GM12873 (cell line): ENCODE data around the gene COMMD3.

Experiments used
- TF ChIP-seq, protein P1 (sequence below): IDR thresholded peaks from 2 replicates; pipeline ENCODE4 v1.5.1; 2012; ENCODE audit warnings: low read depth, mild to moderate bottlenecking, moderate library complexity, low read length, control low read depth; ENCODE audit not compliant: insufficient read depth; ENCODE audit errors: missing control alignments

COMMD3 gene

DNA sequence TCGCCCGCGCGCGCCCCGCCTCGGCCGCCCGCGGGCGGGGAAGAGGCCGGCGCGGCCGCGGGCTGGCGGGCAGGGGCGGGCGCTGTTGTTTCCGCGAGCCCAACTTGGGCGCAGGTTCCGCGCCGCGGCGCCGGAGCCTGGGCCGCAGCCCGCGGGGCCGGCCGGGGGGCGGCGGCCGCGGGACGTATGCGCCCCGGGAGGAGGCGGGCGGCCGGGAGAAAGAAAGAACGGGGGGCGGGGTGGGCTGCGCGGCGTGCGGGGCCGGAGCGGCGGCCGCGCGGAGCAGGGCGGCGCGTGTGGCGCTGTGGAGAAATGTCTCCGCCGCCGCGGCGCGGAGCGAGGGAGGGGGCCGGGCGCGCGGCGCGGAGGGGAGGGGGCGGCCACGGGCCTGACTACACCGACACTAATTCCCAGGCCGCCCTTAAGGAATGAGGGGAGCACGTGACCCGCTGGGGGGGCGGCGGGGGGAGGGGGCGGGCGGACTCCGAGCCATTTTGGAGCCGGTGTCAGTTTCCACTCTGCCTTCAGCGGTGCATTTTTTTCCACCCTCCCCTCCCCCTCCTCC lies 4.5 kb downstream of the COMMD3 start, which contains the start of gene BMI1:
Gene BMI1, plus strand, starts transcription at position 509 of the 565 bp plus-strand sequence. CDS start 5,351 bp downstream, outside the sequence.
- TF ChIP-seq, protein P1, sequence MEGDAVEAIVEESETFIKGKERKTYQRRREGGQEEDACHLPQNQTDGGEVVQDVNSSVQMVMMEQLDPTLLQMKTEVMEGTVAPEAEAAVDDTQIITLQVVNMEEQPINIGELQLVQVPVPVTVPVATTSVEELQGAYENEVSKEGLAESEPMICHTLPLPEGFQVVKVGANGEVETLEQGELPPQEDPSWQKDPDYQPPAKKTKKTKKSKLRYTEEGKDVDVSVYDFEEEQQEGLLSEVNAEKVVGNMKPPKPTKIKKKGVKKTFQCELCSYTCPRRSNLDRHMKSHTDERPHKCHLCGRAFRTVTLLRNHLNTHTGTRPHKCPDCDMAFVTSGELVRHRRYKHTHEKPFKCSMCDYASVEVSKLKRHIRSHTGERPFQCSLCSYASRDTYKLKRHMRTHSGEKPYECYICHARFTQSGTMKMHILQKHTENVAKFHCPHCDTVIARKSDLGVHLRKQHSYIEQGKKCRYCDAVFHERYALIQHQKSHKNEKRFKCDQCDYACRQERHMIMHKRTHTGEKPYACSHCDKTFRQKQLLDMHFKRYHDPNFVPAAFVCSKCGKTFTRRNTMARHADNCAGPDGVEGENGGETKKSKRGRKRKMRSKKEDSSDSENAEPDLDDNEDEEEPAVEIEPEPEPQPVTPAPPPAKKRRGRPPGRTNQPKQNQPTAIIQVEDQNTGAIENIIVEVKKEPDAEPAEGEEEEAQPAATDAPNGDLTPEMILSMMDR, result no peak

DNA sequence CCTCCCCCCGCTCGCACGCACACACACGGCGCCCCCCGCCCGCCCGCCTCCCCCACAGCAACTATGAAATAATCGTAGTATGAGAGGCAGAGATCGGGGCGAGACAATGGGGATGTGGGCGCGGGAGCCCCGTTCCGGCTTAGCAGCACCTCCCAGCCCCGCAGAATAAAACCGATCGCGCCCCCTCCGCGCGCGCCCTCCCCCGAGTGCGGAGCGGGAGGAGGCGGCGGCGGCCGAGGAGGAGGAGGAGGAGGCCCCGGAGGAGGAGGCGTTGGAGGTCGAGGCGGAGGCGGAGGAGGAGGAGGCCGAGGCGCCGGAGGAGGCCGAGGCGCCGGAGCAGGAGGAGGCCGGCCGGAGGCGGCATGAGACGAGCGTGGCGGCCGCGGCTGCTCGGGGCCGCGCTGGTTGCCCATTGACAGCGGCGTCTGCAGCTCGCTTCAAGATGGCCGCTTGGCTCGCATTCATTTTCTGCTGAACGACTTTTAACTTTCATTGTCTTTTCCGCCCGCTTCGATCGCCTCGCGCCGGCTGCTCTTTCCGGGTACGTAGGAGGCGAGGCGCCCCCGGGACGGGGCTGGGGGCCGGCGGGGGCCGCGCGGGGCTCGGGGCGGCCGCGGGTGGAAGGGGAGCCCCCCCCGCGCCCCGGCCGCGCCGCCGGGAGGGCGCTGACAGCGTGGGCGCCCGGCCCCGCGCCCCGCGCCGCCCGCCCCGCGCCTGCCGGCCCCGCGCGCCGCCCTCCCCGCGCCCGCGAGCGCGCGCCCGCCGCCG lies 5.2 kb downstream of the COMMD3 start:
- TF ChIP-seq, protein P1, result no peak

DNA sequence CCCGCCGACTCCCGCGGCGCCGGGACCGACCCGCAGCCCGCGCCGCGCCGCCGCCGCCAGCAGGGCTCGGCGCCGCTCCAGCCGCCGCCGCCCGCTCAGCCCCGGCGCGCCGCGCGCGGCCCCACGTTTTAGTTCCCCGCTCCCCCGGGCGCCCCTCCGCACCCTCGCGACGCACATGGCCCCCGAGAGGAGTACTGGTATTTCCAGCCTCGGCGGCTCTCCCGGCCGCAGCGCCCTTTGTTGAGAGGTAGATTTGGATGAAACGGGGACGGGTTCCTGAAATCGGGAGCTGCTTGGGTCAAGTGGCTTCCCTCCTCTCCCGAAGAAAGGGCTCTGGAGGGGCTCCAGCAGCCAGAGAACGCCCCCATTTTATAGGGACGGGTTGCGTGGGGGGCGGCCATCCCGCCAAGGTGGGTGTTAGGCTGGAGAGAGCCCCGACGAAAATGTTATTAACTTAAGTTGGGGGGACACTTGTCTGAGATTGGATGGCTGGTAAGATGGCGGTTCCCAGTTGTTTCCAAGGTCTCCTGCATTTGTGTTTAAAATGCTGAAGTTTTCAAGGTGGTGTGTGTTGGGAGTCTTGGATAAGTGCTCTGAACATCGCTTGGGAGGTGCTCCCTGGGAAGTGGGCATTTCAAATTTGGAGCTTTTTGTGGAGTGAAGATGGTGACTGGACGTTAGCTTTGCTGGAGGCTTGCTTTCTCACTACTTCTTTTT lies 5.9 kb downstream of the COMMD3 start:
- TF ChIP-seq, protein P1, result no peak

DNA sequence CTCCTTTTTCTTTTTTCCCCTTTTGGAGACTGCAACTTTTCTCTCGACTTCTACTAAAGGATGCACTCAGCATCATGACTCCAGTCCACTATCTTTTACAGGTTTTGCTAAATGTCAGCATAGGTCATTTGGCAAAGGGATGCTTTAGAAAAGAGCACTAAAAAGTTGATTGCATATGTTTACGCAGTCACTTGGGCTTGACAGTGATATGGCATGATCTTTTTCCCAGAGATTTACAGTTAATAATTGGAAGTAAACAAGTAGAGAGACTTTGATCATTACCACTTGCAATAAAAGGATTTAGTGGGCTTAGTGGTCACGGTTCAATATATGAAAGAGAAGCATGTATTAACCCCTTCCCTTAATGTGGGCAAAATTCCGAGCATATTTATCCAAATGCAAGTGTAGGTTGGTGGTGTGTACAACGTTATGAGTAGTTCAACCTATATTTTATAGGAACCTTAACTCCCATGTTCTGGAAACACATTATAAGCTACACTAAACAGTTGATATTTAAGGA lies 6.5 kb downstream of the COMMD3 start:
- TF ChIP-seq, protein P1, result no peak

DNA sequence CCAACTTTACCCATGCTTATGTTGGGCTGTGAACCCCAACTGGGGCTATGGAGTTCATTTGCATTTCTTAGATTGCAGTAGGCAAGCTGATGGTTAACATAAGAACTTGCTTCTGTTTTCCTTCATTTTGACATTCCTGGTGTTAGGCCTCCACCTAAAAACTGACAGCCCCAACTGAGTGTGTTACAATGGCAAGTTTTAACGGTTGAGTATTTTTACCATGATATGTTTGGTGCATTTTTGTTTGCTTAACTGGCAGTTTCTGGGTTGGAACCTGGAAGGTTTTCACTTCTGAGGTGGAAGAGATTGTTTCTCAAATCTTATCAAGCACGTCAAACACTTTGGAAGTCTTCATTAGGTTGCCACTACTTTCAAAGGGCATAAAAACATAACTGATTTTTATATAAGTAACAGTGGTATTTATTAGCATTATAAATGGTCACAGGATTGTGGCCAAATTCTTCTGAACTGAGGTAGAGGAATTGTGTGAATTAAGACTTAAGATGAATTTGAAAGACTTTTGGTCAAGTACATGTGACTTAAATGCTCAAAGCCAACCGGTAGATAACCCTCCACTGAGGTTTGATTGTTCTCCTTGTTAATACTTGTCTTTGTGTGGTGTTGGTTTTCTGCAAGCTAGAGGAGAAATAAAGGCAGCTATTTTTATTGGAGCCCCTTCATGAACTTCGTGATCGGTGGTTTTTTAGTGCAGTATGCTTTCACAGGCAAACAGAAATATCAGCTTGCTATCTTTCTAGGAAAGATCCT lies 7.5 kb downstream of the COMMD3 start:
- TF ChIP-seq, protein P1, result no peak

DNA sequence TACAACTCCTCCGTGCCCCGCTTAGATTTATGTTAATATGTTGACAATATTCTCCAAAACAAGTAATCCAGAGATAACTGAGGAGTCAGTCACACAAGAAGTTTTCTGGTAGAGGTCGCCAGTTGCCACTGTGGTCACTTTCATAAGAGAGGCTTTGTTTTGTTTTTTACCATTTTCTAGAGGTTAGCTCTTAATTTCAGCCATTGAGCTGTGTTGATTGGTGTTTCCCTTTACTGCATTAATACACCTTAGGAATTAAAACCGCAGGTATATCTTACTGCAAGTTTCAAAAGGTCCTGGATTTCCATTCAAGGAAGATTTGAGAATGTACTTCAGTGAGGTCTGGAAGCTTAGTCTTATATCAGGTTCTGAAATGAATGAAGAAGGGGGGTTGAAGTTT lies 8.2 kb downstream of the COMMD3 start:
- TF ChIP-seq, protein P1, result no peak
